A673 (cell line): ENCODE measurements around the gene FRMPD1.

Experiments used
- EZH2 ChIP-seq: fragments of 200-600 bp; sonication (generic); IDR thresholded peaks from 2 replicates; pipeline ENCODE4 v1.6.1; 2017; ENCODE audit warnings: borderline replicate concordance, low read depth, mild to moderate bottlenecking, mixed read lengths, antibody characterized with exemption, low read length; ENCODE audit not compliant: poor library complexity, severe bottlenecking
- TF ChIP-seq, protein P1 (sequence below): fragments of 300-800, 200-600 bp; sonication (generic); conservative IDR thresholded peaks from 2 replicates; pipeline ENCODE4 v1.5.1; 2017; ENCODE audit warnings: low read depth, mild to moderate bottlenecking, antibody characterized with exemption, low read length, moderate library complexity, mixed read lengths

DNA sequence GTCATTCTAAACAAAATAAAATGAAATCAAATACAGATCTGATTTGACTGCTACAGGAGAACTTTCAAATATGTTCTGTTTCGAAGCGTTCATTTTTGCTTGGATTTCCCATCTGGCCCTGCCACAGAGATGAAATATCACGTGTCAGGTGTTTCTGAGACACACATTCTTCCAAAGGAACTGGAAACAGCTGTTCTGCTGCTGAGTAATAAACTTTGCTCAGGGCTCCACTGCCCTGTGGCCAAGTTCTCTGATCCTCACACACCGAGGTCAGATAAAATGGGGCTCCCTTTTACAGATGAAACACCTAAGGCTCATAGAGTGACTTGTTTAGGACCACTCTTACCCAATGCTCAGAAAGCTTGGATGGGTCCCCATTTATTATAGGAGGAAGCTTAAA lies 42.5 kb downstream of the FRMPD1 start:
- TF ChIP-seq, protein P1, sequence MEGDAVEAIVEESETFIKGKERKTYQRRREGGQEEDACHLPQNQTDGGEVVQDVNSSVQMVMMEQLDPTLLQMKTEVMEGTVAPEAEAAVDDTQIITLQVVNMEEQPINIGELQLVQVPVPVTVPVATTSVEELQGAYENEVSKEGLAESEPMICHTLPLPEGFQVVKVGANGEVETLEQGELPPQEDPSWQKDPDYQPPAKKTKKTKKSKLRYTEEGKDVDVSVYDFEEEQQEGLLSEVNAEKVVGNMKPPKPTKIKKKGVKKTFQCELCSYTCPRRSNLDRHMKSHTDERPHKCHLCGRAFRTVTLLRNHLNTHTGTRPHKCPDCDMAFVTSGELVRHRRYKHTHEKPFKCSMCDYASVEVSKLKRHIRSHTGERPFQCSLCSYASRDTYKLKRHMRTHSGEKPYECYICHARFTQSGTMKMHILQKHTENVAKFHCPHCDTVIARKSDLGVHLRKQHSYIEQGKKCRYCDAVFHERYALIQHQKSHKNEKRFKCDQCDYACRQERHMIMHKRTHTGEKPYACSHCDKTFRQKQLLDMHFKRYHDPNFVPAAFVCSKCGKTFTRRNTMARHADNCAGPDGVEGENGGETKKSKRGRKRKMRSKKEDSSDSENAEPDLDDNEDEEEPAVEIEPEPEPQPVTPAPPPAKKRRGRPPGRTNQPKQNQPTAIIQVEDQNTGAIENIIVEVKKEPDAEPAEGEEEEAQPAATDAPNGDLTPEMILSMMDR = no peak
- no peak for TF ChIP-seq EZH2
